ENCODE data around the gene TANGO6.
"Not testable (repeated sequence)": the region's sequence is repeated elsewhere in the genome, so short reads cannot be mapped to it uniquely, and the experiment has no call there.

Gene TANGO6

DNA sequence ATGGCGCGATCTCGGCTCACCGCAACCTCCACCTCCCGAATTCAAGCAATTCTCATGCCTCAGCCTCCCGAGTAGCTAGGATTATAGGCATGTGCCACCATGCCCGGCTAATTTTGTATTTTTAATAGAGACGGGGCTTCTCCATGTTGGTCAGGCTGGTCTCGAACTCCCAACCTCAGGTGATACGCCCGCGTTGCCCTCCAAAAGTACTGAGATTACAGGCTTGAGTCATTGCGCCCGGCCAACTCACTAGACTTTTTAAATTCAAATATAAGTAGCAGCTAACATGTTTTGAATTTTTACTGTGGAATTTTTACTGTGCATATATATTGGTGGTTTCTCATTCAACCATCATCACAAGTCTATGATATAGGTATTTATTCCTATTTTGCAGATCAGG is 281.6 kb downstream of the TANGO6 start:
- not testable (repeated sequence) for DNase-seq

DNA sequence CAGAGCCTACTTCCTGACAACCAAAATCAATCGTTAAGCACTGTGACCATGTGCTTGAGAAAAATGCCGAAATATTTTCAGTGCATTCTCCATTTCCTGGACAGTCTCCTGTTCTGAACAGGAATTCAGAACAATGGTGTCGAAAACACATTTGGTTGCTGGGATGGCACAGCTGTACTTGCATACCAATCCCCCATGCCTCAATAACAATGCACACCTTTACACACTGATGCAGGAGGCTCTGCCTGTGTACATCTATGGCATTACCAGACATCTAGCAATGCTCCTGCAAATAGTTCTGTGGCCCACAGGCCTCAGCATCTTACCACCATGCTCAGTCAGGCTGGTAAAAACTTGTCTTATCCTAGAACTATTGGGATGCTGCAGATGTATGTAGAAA is 282.9 kb downstream of the TANGO6 start:
- no peak for DNase-seq

DNA sequence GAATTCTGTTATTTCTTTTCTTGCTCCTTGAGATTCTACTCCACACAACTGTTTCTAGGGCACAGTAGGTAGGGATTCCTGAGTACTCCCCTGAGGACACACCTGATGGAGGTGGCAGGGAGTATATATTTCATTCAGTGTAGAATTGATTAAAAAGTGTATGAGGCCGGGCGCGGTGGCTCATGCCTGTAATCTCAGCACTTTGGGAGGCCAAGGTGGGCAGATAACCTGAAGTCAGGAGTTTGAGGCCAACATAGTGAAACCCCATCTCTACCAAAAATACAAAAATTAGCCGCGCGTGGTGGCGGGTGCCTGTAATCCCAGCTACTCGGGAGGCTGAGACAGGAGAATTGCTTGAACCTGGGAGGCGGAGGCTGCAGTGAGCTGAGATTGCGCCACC is 283.5 kb downstream of the TANGO6 start:
- not testable (repeated sequence) for DNase-seq

DNA sequence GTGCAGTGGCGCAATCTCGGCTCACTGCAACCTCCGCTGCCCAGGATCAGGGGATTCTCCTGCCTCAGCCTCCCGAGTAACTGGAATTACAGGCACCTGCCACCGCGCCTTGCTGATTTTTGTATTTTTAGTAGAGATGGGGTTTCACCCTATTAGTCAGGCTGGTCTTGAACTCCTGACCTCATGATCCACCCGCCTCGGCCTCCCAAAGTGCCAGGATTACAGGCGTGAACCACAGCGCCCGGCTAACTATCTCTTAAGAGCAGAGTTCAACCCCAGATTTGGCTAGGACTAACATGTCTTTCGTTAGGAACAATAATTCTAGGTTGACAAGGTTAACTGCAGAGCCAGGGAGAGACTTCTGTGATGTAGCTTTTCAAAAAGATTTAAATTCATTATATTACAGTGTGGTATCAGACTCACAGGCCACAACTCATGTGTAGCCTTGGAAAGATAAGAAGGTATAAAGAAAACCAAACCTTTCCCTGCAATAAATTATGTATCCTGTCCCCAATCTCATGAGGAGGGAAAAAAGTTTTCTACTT is 284.7 kb downstream of the TANGO6 start:
- DNase-seq = no peak

DNA sequence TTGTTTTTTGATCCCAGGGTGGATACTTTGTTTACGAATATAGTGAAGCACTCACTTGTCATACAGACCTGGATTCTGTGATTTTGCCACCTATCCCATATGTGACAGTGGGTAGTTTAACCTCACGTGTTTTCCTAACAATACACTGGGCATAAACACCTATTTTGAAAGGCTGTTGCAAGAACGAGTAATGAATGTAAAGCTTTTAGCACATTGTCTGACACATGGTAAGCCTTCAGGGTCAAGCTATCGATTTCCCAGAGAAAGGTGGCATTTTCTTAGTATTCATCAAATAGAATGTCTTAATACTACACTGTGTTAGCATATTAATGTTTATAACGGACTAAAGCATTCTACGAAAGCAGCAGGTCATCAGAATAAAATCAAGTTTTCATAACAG is 287.1 kb downstream of the TANGO6 start:
- DNase-seq = no peak

DNA sequence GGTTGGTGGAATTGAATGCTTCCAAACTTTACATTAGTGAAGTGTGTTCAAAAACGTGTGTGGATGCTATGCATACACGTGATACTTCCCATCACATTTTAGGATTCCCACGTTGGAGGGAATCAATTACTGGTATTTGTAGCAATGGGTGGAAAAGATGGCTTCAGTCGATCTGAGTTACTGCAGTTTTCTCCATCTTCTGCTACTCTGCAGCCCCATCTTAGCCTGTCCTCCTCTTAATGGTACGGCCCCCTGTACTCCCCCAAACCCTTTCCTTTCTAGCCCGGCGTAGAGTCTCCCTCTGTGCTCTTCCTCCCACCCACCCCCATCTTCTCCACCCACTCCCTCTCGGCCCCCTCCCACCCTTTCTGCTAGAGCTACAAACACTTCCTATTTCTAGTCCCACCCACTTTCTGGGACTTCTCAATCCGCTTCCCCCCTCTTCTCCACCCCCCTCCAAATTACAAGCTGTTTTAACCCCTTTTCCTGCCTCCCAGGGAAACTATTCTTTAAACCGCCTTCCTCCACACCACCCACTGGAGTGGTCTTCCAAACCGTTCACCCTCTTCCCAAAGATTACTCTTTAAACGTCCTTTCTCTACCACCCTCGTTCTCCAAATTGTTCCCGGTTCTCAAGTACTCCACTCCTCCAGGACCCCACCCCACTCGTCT is 288.0 kb downstream of the TANGO6 start:
- no peak for DNase-seq

DNA sequence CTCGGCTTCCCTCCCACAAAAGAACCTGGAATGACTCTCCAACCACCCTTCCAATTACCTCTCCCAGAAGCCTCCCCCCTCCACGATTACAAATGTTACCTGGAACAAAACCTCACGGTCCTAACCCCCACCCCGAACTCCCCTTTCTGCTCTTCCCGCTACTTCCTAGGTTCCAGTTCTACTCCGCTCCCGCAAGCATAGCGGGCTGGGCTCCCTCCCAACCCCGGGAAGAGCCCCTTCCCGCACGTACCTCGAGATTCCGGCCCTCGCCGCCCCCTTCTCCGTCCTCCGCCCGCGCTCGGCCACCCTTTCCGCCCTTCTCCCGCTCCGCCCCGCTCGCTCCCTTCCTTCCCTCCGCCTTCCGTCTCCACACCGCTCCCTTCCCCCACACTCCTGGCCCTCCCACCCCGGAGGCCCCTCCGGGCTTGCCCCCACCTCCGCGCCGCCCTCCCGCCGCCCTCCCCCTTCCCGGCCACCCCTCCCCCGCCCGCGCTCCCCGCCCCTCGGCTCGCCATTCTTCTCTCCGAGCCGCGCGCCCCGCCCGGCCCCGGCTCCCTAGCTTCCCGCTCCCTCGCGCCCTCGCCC is 288.6 kb downstream of the TANGO6 start:
- DNase-seq = peak; percentile 91

DNA sequence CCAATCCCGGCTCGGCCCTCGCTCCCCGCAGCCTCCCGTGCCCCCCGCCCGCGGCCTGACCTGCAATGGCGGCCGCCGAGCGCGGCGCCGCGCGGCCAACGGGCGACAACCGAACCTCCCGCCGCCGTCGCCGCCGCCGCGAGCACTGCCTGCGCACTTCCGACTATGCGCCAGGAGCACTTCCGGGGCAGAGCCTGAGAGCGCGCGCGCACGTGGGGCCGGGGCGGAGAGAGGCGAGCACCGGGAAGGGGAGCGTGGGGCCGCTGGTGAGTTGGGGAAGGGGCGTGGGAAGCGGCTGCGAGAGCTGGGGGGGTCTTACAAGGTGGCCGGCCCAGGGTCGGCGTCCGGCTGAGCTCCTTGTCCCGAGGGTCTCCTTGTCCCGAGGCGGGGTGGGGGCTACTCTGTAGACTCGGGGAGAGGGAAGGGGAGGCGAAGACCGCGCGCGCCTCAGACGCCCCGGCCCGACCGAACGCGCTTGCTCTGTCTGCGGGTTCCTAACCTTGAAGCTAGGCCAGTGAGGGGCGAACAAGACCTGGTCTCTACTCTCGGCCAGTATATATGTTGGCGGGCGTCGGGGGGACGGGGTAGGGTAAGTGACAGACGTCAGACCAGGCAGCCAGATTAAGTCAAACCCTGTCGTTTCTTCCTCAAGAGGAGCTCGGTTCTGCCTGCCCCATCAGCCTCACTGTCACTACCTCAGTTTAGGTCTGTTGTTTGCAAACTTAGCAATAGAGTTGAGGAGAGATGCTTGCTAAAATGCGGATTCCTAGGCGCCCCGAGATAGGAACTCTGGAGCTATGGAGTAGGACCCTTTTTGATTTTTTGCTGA is 289.3 kb downstream of the TANGO6 start, which contains the start of the genes CHTF8 and UTP4:
Gene CHTF8 (minus strand): TSS at position 165 of the 829 bp plus-strand sequence. CDS start 11,130 bp downstream, outside the sequence.
Gene UTP4 (plus strand): TSS at position 226 of the 829 bp plus-strand sequence. CDS start 811 bp downstream, outside the sequence.
- DNase-seq = peak; percentile 93

DNA sequence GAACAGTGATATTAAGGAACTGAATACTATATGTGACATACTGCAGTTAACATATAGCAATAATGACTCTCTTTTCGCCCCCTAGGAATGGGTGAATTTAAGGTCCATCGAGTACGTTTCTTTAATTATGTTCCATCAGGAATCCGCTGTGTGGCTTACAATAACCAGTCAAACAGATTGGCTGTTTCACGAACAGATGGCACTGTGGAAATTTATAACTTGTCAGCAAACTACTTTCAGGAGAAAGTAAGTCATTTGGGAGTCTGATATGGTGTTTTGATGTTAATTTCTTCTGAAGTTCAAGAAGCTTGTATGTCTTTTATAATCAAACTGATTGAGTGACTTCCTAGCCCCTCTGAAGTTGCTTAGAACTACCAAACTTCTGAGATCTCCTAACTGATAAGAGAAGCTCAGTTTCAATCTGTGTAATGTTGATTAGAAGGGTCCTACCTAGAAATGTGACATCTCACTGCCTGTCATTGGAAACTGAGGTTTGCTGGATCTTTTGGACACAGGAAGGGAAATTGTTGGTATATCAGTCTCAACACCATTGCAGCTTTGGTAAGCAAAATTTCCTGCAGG is 290.1 kb downstream of the TANGO6 start:
- no peak for DNase-seq
